Natural killer cell (primary cell): ENCODE data around the gene IDI1. TPM values are rescaled to one million over a fixed set of nuclear protein-coding genes. Genes with fewer than 3 reads are reported as not detected.

Experiments used
- ATAC-seq, 3 donors: fragments of 150-1000 bp in 2 of 3; fragments of 200-7000 bp in 1 of 3; cut with Tn5 transposase; 1 replicate in 1 of 3; 2 replicates in 2 of 3; pipeline ENCODE4 v1.10.0; 2021; ENCODE audit warnings: mild to moderate bottlenecking in 2 of 3, moderate library complexity in 2 of 3
- DNase-seq, 2 donors: peaks; one replicate each; pipeline versions ENCODE4 v3.0.0 to v3.0.0-alpha.2; 2013 to 2021; ENCODE audit warnings: mixed read lengths in 1 of 2
- H3K27ac ChIP-seq: one replicate; pipeline ENCODE4 v1.5.1; 2013; ENCODE audit warnings: mild to moderate bottlenecking, low read length
- H3K27me3 ChIP-seq: one replicate; pipeline ENCODE4 v1.6.1; 2013; ENCODE audit warnings: low read length; ENCODE audit not compliant: control insufficient read depth, insufficient read depth
- H3K36me3 ChIP-seq: one replicate; pipeline ENCODE4 v1.6.1; 2013; ENCODE audit warnings: low read length; ENCODE audit not compliant: control insufficient read depth, insufficient read depth
- H3K4me1 ChIP-seq: one replicate; pipeline ENCODE4 v1.6.1; 2013; ENCODE audit warnings: low read length; ENCODE audit not compliant: control insufficient read depth, insufficient read depth
- H3K4me3 ChIP-seq: one replicate; pipeline ENCODE4 v1.5.1; 2013; ENCODE audit warnings: low read length
- H3K9me3 ChIP-seq: one replicate; pipeline ENCODE4 v1.6.1; 2013; ENCODE audit warnings: low read length; ENCODE audit not compliant: control insufficient read depth, insufficient read depth
- H3K27ac Mint-ChIP-seq, 2 donors: one replicate each; pipeline ENCODE4 v1.8.0; 2022; ENCODE audit warnings: mild to moderate bottlenecking in 2 of 2, mixed read lengths in 2 of 2, moderate library complexity in 1 of 2
- H3K27me3 Mint-ChIP-seq, 2 donors: one replicate each; pipeline ENCODE4 v1.8.0; 2022; ENCODE audit warnings: low read depth in 2 of 2, mixed read lengths in 2 of 2
- H3K36me3 Mint-ChIP-seq: one replicate; pipeline ENCODE4 v1.8.0; 2022; ENCODE audit warnings: mixed read lengths
- H3K4me1 Mint-ChIP-seq, 2 donors: one replicate each; pipeline ENCODE4 v1.8.0; 2022; ENCODE audit warnings: mixed read lengths in 2 of 2
- H3K4me3 Mint-ChIP-seq: one replicate; pipeline ENCODE4 v1.8.0; 2022; ENCODE audit warnings: mild to moderate bottlenecking, moderate library complexity, mixed read lengths
- H3K9me3 Mint-ChIP-seq, 2 donors: one replicate each; pipeline ENCODE4 v1.8.0; 2022; ENCODE audit warnings: mixed read lengths in 2 of 2
- CTCF ChIP-seq: fragments of 200-600 bp; IDR thresholded peaks from one replicate; pipeline ENCODE4 v1.8.0; 2022; ENCODE audit warnings: antibody characterized with exemption
- whole genome bisulfite sequencing: methylation state at CpG from one replicate; pipeline ENCODE4 v1.1.7; 2013; ENCODE audit warnings: missing lambda C conversion rate; ENCODE audit not compliant: insufficient coverage; 5-methylcytosine and 5-hydroxymethylcytosine counted together
- intact Hi-C: fragments of 100-400 bp; cut with micrococcal nuclease; formaldehyde crosslinking; loops from one replicate; pipeline ENCODE4 v1.14.2; 2022
- total RNA-seq, 4 donors: library from RNA; stranded (reverse); fragments of 120-200 nt in 1 of 4; gene quantifications; one replicate each; pipeline versions ENCODE4 v1.2.3 to v1.2.4, GENCODE V29; 2013 to 2022

Gene IDI1
- total RNA-seq, 3 donors from 2014 or later (not counting 1 experiment from before 2014, with no cell fraction given): 156 to 229 (median 163) TPM

DNA sequence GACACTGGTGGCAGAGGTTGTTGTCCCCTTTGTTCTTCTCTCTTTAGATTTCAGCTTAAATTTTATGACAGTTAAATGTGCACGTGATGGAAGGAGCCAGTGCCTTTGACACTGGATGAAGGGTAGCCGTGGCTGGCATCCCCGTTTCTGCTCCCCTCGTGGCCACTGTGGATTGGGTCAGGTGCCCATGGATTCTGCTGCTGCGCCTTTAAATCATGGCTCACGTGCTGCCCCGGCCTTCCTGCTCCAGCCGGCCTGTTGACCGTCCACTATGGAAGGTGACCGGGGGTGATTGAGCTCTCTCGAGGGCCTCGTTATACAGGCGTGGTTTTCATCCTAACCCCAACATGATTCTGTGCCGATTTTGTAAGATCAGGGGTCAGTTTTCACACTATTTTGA lies 41.8 kb upstream of the IDI1 start:
- H3K27me3 Mint-ChIP-seq: no peaks in the 10 kb centered on the region
- H3K36me3 Mint-ChIP-seq: peaks cover 7% of the 10 kb centered on the region

GRCh38 chr10:1089017-1089689 lies 40.2 kb upstream of the IDI1 start:
- Mint-ChIP-seq H3K4me3 (no peak overlapping the region), H3K36me3 (peaks cover 7% of the 10 kb centered on the region), H3K27me3 (no peaks in the 10 kb centered on the region), H3K9me3 (no peaks in the 10 kb centered on the region), H3K27ac (peak overlapping the region in 1 of 2 donors; percentile 21), H3K4me1 (peaks cover 22 to 34% of the 10 kb centered on the region in 2 donors)
- intact Hi-C loops: no loop called here
- no peak overlapping the region for H3K27ac ChIP-seq
- 87% methylated on average over 19 of the region's 19 CpGs for WGBS
- TF ChIP-seq CTCF: no peak
- H3K4me3 ChIP-seq: no peak overlapping the region
- ATAC-seq (no peak), DNase-seq (no peak)
- H3K9me3 ChIP-seq: no peaks in the 10 kb centered on the region
- H3K36me3 ChIP-seq: peaks cover 77% of the 10 kb centered on the region
- H3K27me3 ChIP-seq: no peaks in the 10 kb centered on the region
- peaks cover 5% of the 10 kb centered on the region for H3K4me1 ChIP-seq

More for the DNA sequence above, 41.8 kb upstream of the IDI1 start:
- Histone ChIP-seq H3K4me1 (peaks cover 5% of the 10 kb centered on the region), H3K27me3 (no peaks in the 10 kb centered on the region), H3K36me3 (peaks cover 78% of the 10 kb centered on the region), H3K9me3 (no peaks in the 10 kb centered on the region), H3K4me3 (no peak overlapping the region), H3K27ac (no peak overlapping the region)
- H3K4me3 Mint-ChIP-seq: no peak overlapping the region
- 97% methylated on average over 14 of the region's 14 CpGs for WGBS
- no peaks in the 10 kb centered on the region for H3K9me3 Mint-ChIP-seq
- DNase-seq (no peak), ATAC-seq (no peak)
- peaks cover 22 to 34% of the 10 kb centered on the region in 2 donors for H3K4me1 Mint-ChIP-seq
- TF ChIP-seq CTCF: no peak
- peak overlapping the region in 1 of 2 donors; percentile 37 for H3K27ac Mint-ChIP-seq
- intact Hi-C loops: no loop called here

- no peak overlapping the region for H3K4me3 Mint-ChIP-seq
- H3K27ac ChIP-seq: no peak overlapping the region
- no peak overlapping the region for H3K4me3 ChIP-seq
- TF ChIP-seq CTCF: no peak
- 61% methylated on average over 13 of the region's 13 CpGs for WGBS
- peaks cover 88% of the 10 kb centered on the region for H3K36me3 ChIP-seq
- DNase-seq: no peak
- peaks cover 7% of the 10 kb centered on the region for H3K36me3 Mint-ChIP-seq
- peaks cover 22 to 34% of the 10 kb centered on the region in 2 donors for H3K4me1 Mint-ChIP-seq
- no peaks in the 10 kb centered on the region for H3K9me3 Mint-ChIP-seq
- no peaks in the 10 kb centered on the region for H3K27me3 ChIP-seq
- ATAC-seq: peak in 2 of 3 donors; percentile 59 to 70
- H3K27me3 Mint-ChIP-seq: no peaks in the 10 kb centered on the region
- no peaks in the 10 kb centered on the region for H3K9me3 ChIP-seq
- H3K27ac Mint-ChIP-seq: peak overlapping the region; percentile 35 to 88
- intact Hi-C loops: no loop called here
- peaks cover 5% of the 10 kb centered on the region for H3K4me1 ChIP-seq
Observed at GRCh38 chr10:1086787-1087186, 37.9 kb upstream of the IDI1 start.

- peaks cover 88% of the 10 kb centered on the region for H3K36me3 ChIP-seq
- DNase-seq: no peak
- peaks cover 7% of the 10 kb centered on the region for H3K36me3 Mint-ChIP-seq
- no peak overlapping the region for H3K27ac ChIP-seq
- TF ChIP-seq CTCF: no peak
- H3K4me1 ChIP-seq: peaks cover 5% of the 10 kb centered on the region
- no peak for ATAC-seq
- no peak overlapping the region for H3K4me3 ChIP-seq
- H3K4me3 Mint-ChIP-seq: no peak overlapping the region
- H3K27me3 ChIP-seq: no peaks in the 10 kb centered on the region
- 96% methylated on average over 4 of the region's 4 CpGs for WGBS
- no peaks in the 10 kb centered on the region for H3K9me3 ChIP-seq
- H3K27ac Mint-ChIP-seq: no peak overlapping the region
- H3K4me1 Mint-ChIP-seq: peaks cover 22 to 40% of the 10 kb centered on the region in 2 donors
- no peaks in the 10 kb centered on the region for H3K27me3 Mint-ChIP-seq
- intact Hi-C loops: no loop called here
- no peaks in the 10 kb centered on the region for H3K9me3 Mint-ChIP-seq
Observed at GRCh38 chr10:1085258-1085657, 36.3 kb upstream of the IDI1 start.
